HEK293 (cell line): ENCODE measurements around the gene EIF5A2.

Experiments used
- CTCF ChIA-PET: fragments of 350-600 bp; formaldehyde crosslinking; extraction: SDS; loops from one replicate; lab custom pipeline; 2021; ENCODE audit warnings: antibody characterized with exemption; lab: Yijun Ruan, JAX
- POLR2A ChIA-PET: fragments of 300-600 bp; formaldehyde crosslinking; extraction: SDS; loops from one replicate; lab custom pipeline; 2020; ENCODE audit warnings: antibody characterized with exemption, inconsistent platforms; lab: Yijun Ruan, JAX
- H3K27ac ChIP-seq: fragments of 200-500 bp; sonication (Bioruptor generic); 2 replicates; pipeline ENCODE4 v1.5.1; 2014; ENCODE audit warnings: low read depth, low read length, control low read depth, inconsistent platforms; ENCODE audit errors: extremely low read depth
- H3K36me3 ChIP-seq, 2 experiments: fragments of 200-500 bp in 1 of 2; sonication (Bioruptor generic) in 1 of 2; 1 replicate in 1 of 2; 2 replicates in 1 of 2; pipeline ENCODE4 v1.5.1; 2014 to 2017; ENCODE audit warnings: inconsistent platforms in 2 of 2, low read length in 2 of 2; ENCODE audit not compliant: control insufficient read depth in 2 of 2, insufficient read depth in 1 of 2
- H3K4me1 ChIP-seq: fragments of 200-500 bp; sonication (Bioruptor generic); 2 replicates; pipeline ENCODE4 v1.5.1; 2014; ENCODE audit warnings: mild to moderate bottlenecking, low read length, inconsistent platforms; ENCODE audit not compliant: control insufficient read depth, insufficient read depth
- H3K4me3 ChIP-seq: 2 replicates; pipeline ENCODE4 v1.5.1; 2011; ENCODE audit warnings: low read depth, mild to moderate bottlenecking, control low read depth, low read length, moderate library complexity
- H3K9me3 ChIP-seq: fragments of 200-500 bp; sonication (Bioruptor generic); 2 replicates; pipeline ENCODE4 v1.5.1; 2014; ENCODE audit warnings: low read depth, low read length, inconsistent platforms; ENCODE audit not compliant: control insufficient read depth, insufficient read depth
- ATF2 ChIP-seq: fragments of 450-650 bp; formaldehyde crosslinking; IDR thresholded peaks from 2 replicates; pipeline ENCODE4 v1.5.1; 2016; ENCODE audit warnings: missing biosample characterization, missing genetic modification characterization, low read depth
- KLF1 ChIP-seq: fragments of 450-650 bp; formaldehyde crosslinking; IDR thresholded peaks from 2 replicates; pipeline ENCODE4 v1.5.1; 2016; ENCODE audit warnings: missing biosample characterization, missing genetic modification characterization
- MZF1 ChIP-seq: fragments of 450-650 bp; formaldehyde crosslinking; IDR thresholded peaks from 2 replicates; pipeline ENCODE4 v1.5.1; 2017; ENCODE audit warnings: missing biosample characterization, missing genetic modification characterization, borderline replicate concordance
- OVOL3 ChIP-seq: fragments of 450-650 bp; formaldehyde crosslinking; IDR thresholded peaks from 2 replicates; pipeline ENCODE4 v1.5.1; 2016; ENCODE audit warnings: missing biosample characterization, missing genetic modification characterization
- PATZ1 ChIP-seq: fragments of 450-650 bp; formaldehyde crosslinking; IDR thresholded peaks from 2 replicates; pipeline ENCODE4 v1.5.1; 2016; ENCODE audit warnings: missing biosample characterization, missing genetic modification characterization
- SALL2 ChIP-seq: fragments of 450-650 bp; formaldehyde crosslinking; IDR thresholded peaks from 2 replicates; pipeline ENCODE4 v1.5.0; 2017; ENCODE audit warnings: missing biosample characterization, mild to moderate bottlenecking, missing genetic modification characterization, borderline replicate concordance
- WT1 ChIP-seq: fragments of 450-650 bp; formaldehyde crosslinking; IDR thresholded peaks from 2 replicates; pipeline ENCODE4 v1.5.1; 2016; ENCODE audit warnings: missing biosample characterization, missing genetic modification characterization
- ZFHX2 ChIP-seq: fragments of 450-650 bp; formaldehyde crosslinking; conservative IDR thresholded peaks from 2 replicates; pipeline ENCODE4 v1.5.1; 2016; ENCODE audit warnings: missing biosample characterization, missing genetic modification characterization
- ZNF10 ChIP-seq: fragments of 450-650 bp; formaldehyde crosslinking; IDR thresholded peaks from 2 replicates; pipeline ENCODE4 v1.5.1; 2017; ENCODE audit warnings: missing biosample characterization, missing genetic modification characterization
- ZNF138 ChIP-seq: fragments of 450-650 bp; formaldehyde crosslinking; IDR thresholded peaks from 2 replicates; pipeline ENCODE4 v1.5.1; 2016; ENCODE audit warnings: missing biosample characterization, missing genetic modification characterization, borderline replicate concordance
- ZNF155 ChIP-seq: fragments of 450-650 bp; formaldehyde crosslinking; IDR thresholded peaks from 2 replicates; pipeline ENCODE4 v1.5.1; 2016; ENCODE audit warnings: missing biosample characterization, missing genetic modification characterization
- ZNF214 ChIP-seq: fragments of 450-650 bp; formaldehyde crosslinking; IDR thresholded peaks from 2 replicates; pipeline ENCODE4 v1.5.1; 2017; ENCODE audit warnings: missing biosample characterization, mild to moderate bottlenecking, missing genetic modification characterization, borderline replicate concordance
- ZNF23 ChIP-seq: fragments of 450-650 bp; formaldehyde crosslinking; IDR thresholded peaks from 2 replicates; pipeline ENCODE4 v1.5.1; 2016; ENCODE audit warnings: missing biosample characterization, missing genetic modification characterization, borderline replicate concordance
- ZNF266 ChIP-seq: fragments of 450-650 bp; formaldehyde crosslinking; IDR thresholded peaks from 2 replicates; pipeline ENCODE4 v1.5.1; 2016; ENCODE audit warnings: missing biosample characterization, missing genetic modification characterization, low read depth
- ZNF292 ChIP-seq: fragments of 450-650 bp; formaldehyde crosslinking; IDR thresholded peaks from 2 replicates; pipeline ENCODE4 v1.5.1; 2016; ENCODE audit warnings: low read depth, missing biosample characterization, missing genetic modification characterization, borderline replicate concordance
- ZNF302 ChIP-seq: fragments of 450-650 bp; formaldehyde crosslinking; IDR thresholded peaks from 2 replicates; pipeline ENCODE4 v1.5.1; 2016; ENCODE audit warnings: missing biosample characterization, missing genetic modification characterization, low read depth
- ZNF404 ChIP-seq: fragments of 450-650 bp; formaldehyde crosslinking; IDR thresholded peaks from 2 replicates; pipeline ENCODE4 v1.5.1; 2017; ENCODE audit warnings: missing biosample characterization, missing genetic modification characterization
- ZNF48 ChIP-seq: fragments of 450-650 bp; formaldehyde crosslinking; IDR thresholded peaks from 2 replicates; pipeline ENCODE4 v1.5.1; 2016; ENCODE audit warnings: missing biosample characterization, missing genetic modification characterization
- ZNF510 ChIP-seq: fragments of 450-650 bp; formaldehyde crosslinking; IDR thresholded peaks from 2 replicates; pipeline ENCODE4 v1.5.1; 2018; ENCODE audit warnings: mild to moderate bottlenecking, missing genetic modification characterization, missing biosample characterization; ENCODE audit not compliant: insufficient replicate concordance
- ZNF518A ChIP-seq: fragments of 450-650 bp; formaldehyde crosslinking; conservative IDR thresholded peaks from 2 replicates; pipeline ENCODE4 v1.5.1; 2016; ENCODE audit warnings: low read depth, missing biosample characterization, missing genetic modification characterization
- ZNF521 ChIP-seq: fragments of 450-650 bp; formaldehyde crosslinking; IDR thresholded peaks from 2 replicates; pipeline ENCODE4 v1.5.1; 2017; ENCODE audit warnings: missing biosample characterization, mild to moderate bottlenecking, missing genetic modification characterization
- ZNF558 ChIP-seq: fragments of 450-650 bp; formaldehyde crosslinking; IDR thresholded peaks from 2 replicates; pipeline ENCODE4 v1.5.1; 2016; ENCODE audit warnings: missing biosample characterization, missing genetic modification characterization
- ZNF571 ChIP-seq: fragments of 450-650 bp; formaldehyde crosslinking; IDR thresholded peaks from 2 replicates; pipeline ENCODE4 v1.5.0; 2017; ENCODE audit warnings: missing biosample characterization, missing genetic modification characterization
- ZNF664 ChIP-seq: fragments of 450-650 bp; formaldehyde crosslinking; IDR thresholded peaks from 2 replicates; pipeline ENCODE4 v1.5.1; 2016; ENCODE audit warnings: missing biosample characterization, missing genetic modification characterization
- ZNF670 ChIP-seq: fragments of 450-650 bp; formaldehyde crosslinking; IDR thresholded peaks from 2 replicates; pipeline ENCODE4 v1.5.1; 2016; ENCODE audit warnings: missing biosample characterization, missing genetic modification characterization, low read depth
- ZNF692 ChIP-seq: fragments of 450-650 bp; formaldehyde crosslinking; IDR thresholded peaks from 2 replicates; pipeline ENCODE4 v1.5.1; 2016; ENCODE audit warnings: missing biosample characterization, missing genetic modification characterization
- ZSCAN23 ChIP-seq: fragments of 450-650 bp; formaldehyde crosslinking; IDR thresholded peaks from 2 replicates; pipeline ENCODE4 v1.5.1; 2016; ENCODE audit warnings: missing biosample characterization, missing genetic modification characterization

Gene EIF5A2

GRCh38 chr3:170899455-170899854 is 9.0 kb downstream of the EIF5A2 start:
- CTCF ChIA-PET = no interaction called here
- TF ChIP-seq ZNF302 (tag by site-specific recombination) (no peak), KLF1 (tag by site-specific recombination) (no peak), ZNF23 (tag by site-specific recombination) (no peak), ZSCAN23 (no peak), MZF1 (tag by site-specific recombination) (no peak), ZNF510 (tag by site-specific recombination) (no peak), ATF2 (tag by site-specific recombination) (no peak)
- TF ChIP-seq, all 188 proteins: peak for 0
- Histone ChIP-seq H3K4me1 (no peaks in the 10 kb centered on the region), H3K4me3 (no peak overlapping the region), H3K27ac (no peak overlapping the region), H3K9me3 (no peaks in the 10 kb centered on the region), H3K36me3 (peaks cover 0 to 14% of the 10 kb centered on the region in 2 experiments; a peak in 1 of 3 replicates)
- POLR2A ChIA-PET = interaction anchor here (0.6 kb wide), 1 partner anchor 49 kb away, joined by 5 read pairs; no protein-coding TSS in a partner anchor

- no peak overlapping the region for H3K4me3 ChIP-seq
- ChIA-PET POLR2A (no interaction called here), CTCF (no interaction called here)
- peaks cover 0 to 12% of the 10 kb centered on the region in 2 experiments; a peak in 1 of 3 replicates for H3K36me3 ChIP-seq
- H3K27ac ChIP-seq = no peak overlapping the region
- no peaks in the 10 kb centered on the region for H3K4me1 ChIP-seq
- H3K9me3 ChIP-seq = no peaks in the 10 kb centered on the region
- TF ChIP-seq ZNF558 (tag by site-specific recombination) (no peak), ZNF670 (tag by site-specific recombination) (no peak), PATZ1 (tag by site-specific recombination) (no peak), OVOL3 (tag by site-specific recombination) (no peak), ZNF10 (tag by site-specific recombination) (no peak), ZNF571 (tag by site-specific recombination) (no peak), ZNF138 (tag by site-specific recombination) (no peak), ZNF518A (tag by site-specific recombination) (no peak), WT1 (tag by site-specific recombination) (no peak), ZFHX2 (tag by site-specific recombination) (no peak), ZNF292 (tag by site-specific recombination) (no peak), ZNF404 (no peak), SALL2 (no peak), ZNF155 (tag by site-specific recombination) (no peak), ZNF214 (tag by site-specific recombination) (no peak), ZNF266 (tag by site-specific recombination) (no peak), ZNF692 (tag by site-specific recombination) (no peak), ZNF664 (no peak), ZNF48 (tag by site-specific recombination) (no peak), ZNF521 (tag by site-specific recombination) (no peak)
These were observed 10.5 kb downstream of the EIF5A2 start for GRCh38 chr3:170897978-170898377.
